ENCODE results near the gene HTR1B.

- TF ChIP-seq, protein P1, sequence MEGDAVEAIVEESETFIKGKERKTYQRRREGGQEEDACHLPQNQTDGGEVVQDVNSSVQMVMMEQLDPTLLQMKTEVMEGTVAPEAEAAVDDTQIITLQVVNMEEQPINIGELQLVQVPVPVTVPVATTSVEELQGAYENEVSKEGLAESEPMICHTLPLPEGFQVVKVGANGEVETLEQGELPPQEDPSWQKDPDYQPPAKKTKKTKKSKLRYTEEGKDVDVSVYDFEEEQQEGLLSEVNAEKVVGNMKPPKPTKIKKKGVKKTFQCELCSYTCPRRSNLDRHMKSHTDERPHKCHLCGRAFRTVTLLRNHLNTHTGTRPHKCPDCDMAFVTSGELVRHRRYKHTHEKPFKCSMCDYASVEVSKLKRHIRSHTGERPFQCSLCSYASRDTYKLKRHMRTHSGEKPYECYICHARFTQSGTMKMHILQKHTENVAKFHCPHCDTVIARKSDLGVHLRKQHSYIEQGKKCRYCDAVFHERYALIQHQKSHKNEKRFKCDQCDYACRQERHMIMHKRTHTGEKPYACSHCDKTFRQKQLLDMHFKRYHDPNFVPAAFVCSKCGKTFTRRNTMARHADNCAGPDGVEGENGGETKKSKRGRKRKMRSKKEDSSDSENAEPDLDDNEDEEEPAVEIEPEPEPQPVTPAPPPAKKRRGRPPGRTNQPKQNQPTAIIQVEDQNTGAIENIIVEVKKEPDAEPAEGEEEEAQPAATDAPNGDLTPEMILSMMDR (IDR thresholded peaks at IDR 0.05; ENCODE audit: poor library complexity), result no peak
- TF ChIP-seq EZH2phosphoT487 (IDR thresholded peaks at IDR 0.05; ENCODE audit: low read depth, severe bottlenecking, unreplicated experiment), result no peak
Observed at GRCh38 chr6:77430504-77430903, 32.8 kb downstream of the HTR1B start.

Data from hepatocyte (in vitro differentiated cells).